Liver (tissue), 9 donors: ENCODE data around the gene TSTD1. TPM values are rescaled to one million over a fixed set of nuclear protein-coding genes. Genes with fewer than 3 reads are reported as not detected.
A peak's percentile ranks its signal among the peaks of the same experiment; 100 is the strongest.
"Not testable (repeated sequence)": the region's sequence is repeated elsewhere in the genome, so short reads cannot be mapped to it uniquely, and the experiment has no call there.

Experiments
- DNase-seq: peaks from one replicate; pipeline ENCODE4 v3.0.0-alpha.2; 2017; ENCODE audit warnings: low spot score
- H3K27ac ChIP-seq, 2 donors: one replicate each; pipeline ENCODE4 v1.7.0; 2013; ENCODE audit warnings: inconsistent platforms in 2 of 2, low read length in 2 of 2, control low read depth in 1 of 2, low read depth in 1 of 2, mild to moderate bottlenecking in 1 of 2
- H3K27me3 ChIP-seq, 4 donors: one replicate each; pipeline versions ENCODE4 v1.6.1 to v1.7.0; 2013; ENCODE audit warnings: low read length in 3 of 4, inconsistent platforms in 1 of 4, mild to moderate bottlenecking in 1 of 4, moderate library complexity in 1 of 4; ENCODE audit not compliant: control insufficient read depth in 4 of 4, insufficient read depth in 4 of 4
- H3K36me3 ChIP-seq, 4 donors: one replicate each; pipeline versions ENCODE4 v1.6.1 to v1.7.0; 2013; ENCODE audit warnings: low read length in 3 of 4, mild to moderate bottlenecking in 3 of 4, low read depth in 1 of 4, moderate library complexity in 1 of 4; ENCODE audit not compliant: control insufficient read depth in 4 of 4, insufficient read depth in 3 of 4
- H3K4me1 ChIP-seq, 4 donors: one replicate each; pipeline versions ENCODE4 v1.6.1 to v1.7.0; 2013; ENCODE audit warnings: low read length in 3 of 4, mild to moderate bottlenecking in 3 of 4, moderate library complexity in 1 of 4; ENCODE audit not compliant: control insufficient read depth in 4 of 4, insufficient read depth in 4 of 4
- H3K4me3 ChIP-seq, 3 donors: one replicate each; pipeline versions ENCODE4 v1.6.1 to v1.7.0; 2013; ENCODE audit warnings: low read length in 3 of 3, control low read depth in 1 of 3, low read depth in 1 of 3, mild to moderate bottlenecking in 1 of 3
- H3K9ac ChIP-seq, 2 donors: one replicate each; pipeline ENCODE4 v1.7.0; 2013; ENCODE audit warnings: low read length in 2 of 2, mild to moderate bottlenecking in 2 of 2, moderate library complexity in 2 of 2, control low read depth in 1 of 2, low read depth in 1 of 2
- H3K9me3 ChIP-seq, 4 donors: one replicate each; pipeline versions ENCODE4 v1.6.1 to v1.7.0; 2013; ENCODE audit warnings: low read length in 3 of 4; ENCODE audit not compliant: control insufficient read depth in 4 of 4
- GABPA ChIP-seq, 2 donors: IDR thresholded peaks in 1 of 2; conservative IDR thresholded peaks in 1 of 2; 2 replicates each; pipeline ENCODE4 v1.6.1; 2016; ENCODE audit warnings: antibody characterized with exemption in 2 of 2, mild to moderate bottlenecking in 1 of 2, moderate library complexity in 1 of 2
- HNF4A ChIP-seq, 2 donors: conservative IDR thresholded peaks; 2 replicates each; pipeline ENCODE4 v1.6.1; 2016; ENCODE audit warnings: antibody characterized with exemption in 2 of 2, mild to moderate bottlenecking in 2 of 2
- NR2F2 ChIP-seq: IDR thresholded peaks from 2 replicates; pipeline ENCODE4 v1.6.1; 2016; ENCODE audit warnings: antibody characterized with exemption
- YY1 ChIP-seq: IDR thresholded peaks from 2 replicates; pipeline ENCODE4 v1.6.1; 2016; ENCODE audit warnings: antibody characterized with exemption, mild to moderate bottlenecking
- WGBS: extraction: QIAGEN DNeasy Blood & Tissue Kit; methylation state at CpG from one replicate; pipeline ENCODE4 v1.1.7; 2013; 5-methylcytosine and 5-hydroxymethylcytosine counted together
- polyA plus RNA-seq, 2 donors: library from polyadenylated mRNA; stranded (reverse) in 1 of 2; unstranded in 1 of 2; fragments of 200-250 nt in 1 of 2; fragments of >200 nt in 1 of 2; fragmentation: Nextera tagmentation in 1 of 2; extraction: Ambion mirVana in 1 of 2; gene quantifications; one replicate each; pipeline versions ENCODE4 v1.2.1 to v1.2.3, GENCODE V29; 2013 to 2015
- total RNA-seq, 2 donors: library from RNA; depleted of rRNA; stranded (reverse); fragments of >200 nt; gene quantifications; one replicate each; pipeline ENCODE4 v1.2.3, GENCODE V29; 2014
- TF ChIP-seq, protein P1 (sequence below): fragments of 150-350 bp; IDR thresholded peaks from 2 replicates; pipeline ENCODE4 v1.5.1; 2017; ENCODE audit warnings: improper control_type of control experiment, low read depth, low read length; ENCODE audit not compliant: missing input control
- donor health status: healthy.
- donor health status: healthy.
- donor health status: healthy.
- donor health status: healthy.
- donor health status: healthy.

TSTD1 gene
- total and polyA plus RNA-seq, 4 donors = 10.9 to 67.5 (median 34.8) TPM

DNA sequence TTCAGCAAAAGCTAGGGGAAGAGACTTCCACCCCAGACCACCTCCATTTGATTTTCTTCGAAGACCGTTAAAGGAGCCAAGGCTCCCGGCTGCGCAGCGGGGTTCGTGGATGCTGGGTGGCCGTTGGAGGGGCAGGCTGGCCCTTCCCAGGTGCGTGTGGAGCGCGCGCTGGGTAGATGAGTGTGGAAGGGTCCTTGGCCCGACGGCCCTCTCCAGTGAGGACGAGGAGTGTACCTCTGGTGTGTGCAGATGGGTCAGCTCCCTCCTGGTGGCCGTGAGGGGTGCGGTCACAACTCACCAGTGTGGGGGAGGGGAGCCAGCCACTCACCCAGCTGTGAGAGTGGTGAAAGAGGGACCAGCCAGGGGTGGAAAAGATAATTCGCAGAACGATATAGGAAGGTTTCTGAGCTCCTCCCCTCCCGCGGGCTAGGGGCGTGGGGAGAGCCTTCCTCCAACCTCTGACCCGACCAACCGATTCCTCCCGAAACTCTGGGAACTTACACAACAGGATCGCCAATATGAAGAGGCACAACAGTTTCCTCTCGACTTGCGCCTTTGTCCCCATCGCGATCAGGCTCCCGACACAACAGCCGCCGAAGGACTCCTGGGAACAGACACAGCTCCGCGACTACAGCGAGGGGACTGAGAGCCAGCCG is 18.1 kb downstream of the TSTD1 start, which contains the start of gene F11R:
Gene F11R, minus strand, starts transcription at position 644 of the 656 bp plus-strand sequence. Its CDS starts 79 bp downstream, at position 565.
- peak within 1 kb of the TSS; percentile 82 to 92 for H3K27ac ChIP-seq
- WGBS = under 1% methylated on average over 36 of the region's 36 CpGs

DNA sequence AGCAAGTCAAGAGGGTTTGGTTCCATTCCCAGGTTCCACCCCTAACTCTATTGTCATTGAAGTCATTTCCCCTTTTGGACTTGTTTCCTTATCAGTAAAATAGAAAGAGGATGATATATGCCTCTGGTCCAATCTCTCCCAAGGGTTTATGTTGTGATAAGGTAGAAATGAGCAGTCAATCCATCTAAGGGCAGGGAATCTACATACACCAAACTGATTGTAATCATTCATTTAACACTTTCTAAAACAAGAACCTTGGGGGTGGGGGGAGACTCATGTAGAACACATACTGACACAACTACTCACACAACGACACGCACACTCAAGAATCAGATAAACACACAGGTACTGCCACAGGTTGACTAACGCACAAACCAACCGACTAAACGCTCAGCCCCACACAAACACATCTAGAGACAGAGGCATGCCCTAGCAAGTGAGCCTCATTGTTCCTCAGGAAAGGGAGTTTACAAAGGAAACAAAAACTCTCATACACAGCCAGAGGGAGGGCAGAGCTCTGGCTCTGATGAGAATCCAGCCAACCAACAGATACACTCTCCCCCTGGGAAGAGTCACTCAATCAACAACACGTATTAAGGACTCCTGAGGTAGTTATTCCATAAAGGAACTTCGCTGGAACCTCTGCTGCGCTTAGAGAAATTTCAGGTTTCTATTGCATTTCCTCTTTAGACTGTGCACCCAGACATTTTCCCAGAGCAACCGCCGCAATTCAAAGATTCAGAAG is 18.8 kb downstream of the TSTD1 start:
- Histone ChIP-seq H3K27ac (peak overlapping the region; percentile 82 to 92), H3K9ac (peak overlapping the region; percentile 67 to 97), H3K4me3 (peak overlapping the region; percentile 62 to 92 (median 74)), H3K36me3 (no peaks in the 10 kb centered on the region), H3K9me3 (no peaks in the 10 kb centered on the region), H3K27me3 (no peaks in the 10 kb centered on the region), H3K4me1 (peaks cover 11 to 32% (median 18%) of the 10 kb centered on the region in 4 donors)
- DNase-seq = no peak
- WGBS = 9% methylated on average over 10 of the region's 10 CpGs
- no peak for TF ChIP-seq YY1
- TF ChIP-seq, protein P1, sequence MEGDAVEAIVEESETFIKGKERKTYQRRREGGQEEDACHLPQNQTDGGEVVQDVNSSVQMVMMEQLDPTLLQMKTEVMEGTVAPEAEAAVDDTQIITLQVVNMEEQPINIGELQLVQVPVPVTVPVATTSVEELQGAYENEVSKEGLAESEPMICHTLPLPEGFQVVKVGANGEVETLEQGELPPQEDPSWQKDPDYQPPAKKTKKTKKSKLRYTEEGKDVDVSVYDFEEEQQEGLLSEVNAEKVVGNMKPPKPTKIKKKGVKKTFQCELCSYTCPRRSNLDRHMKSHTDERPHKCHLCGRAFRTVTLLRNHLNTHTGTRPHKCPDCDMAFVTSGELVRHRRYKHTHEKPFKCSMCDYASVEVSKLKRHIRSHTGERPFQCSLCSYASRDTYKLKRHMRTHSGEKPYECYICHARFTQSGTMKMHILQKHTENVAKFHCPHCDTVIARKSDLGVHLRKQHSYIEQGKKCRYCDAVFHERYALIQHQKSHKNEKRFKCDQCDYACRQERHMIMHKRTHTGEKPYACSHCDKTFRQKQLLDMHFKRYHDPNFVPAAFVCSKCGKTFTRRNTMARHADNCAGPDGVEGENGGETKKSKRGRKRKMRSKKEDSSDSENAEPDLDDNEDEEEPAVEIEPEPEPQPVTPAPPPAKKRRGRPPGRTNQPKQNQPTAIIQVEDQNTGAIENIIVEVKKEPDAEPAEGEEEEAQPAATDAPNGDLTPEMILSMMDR = no peak

More for the DNA sequence above, 18.1 kb downstream of the TSTD1 start, which contains the start of gene F11R:
- H3K4me3 ChIP-seq = peak within 1 kb of the TSS; percentile 62 to 92 (median 74)
- H3K36me3 ChIP-seq = no peaks in the 10 kb centered on the region
- peak; percentile 77 for DNase-seq
- peak within 1 kb of the TSS; percentile 68 to 97 for H3K9ac ChIP-seq
- H3K4me1 ChIP-seq = peaks cover 11 to 32% (median 18%) of the 10 kb centered on the region in 4 donors
- TF ChIP-seq, protein P1 = peak; percentile 24
- TF ChIP-seq HNF4A (conservative IDR thresholded peaks at IDR 0.05) = peak in 1 of 2 donors; percentile 3
- no peak for TF ChIP-seq NR2F2
- H3K27me3 ChIP-seq = no peaks in the 10 kb centered on the region
- no peaks in the 10 kb centered on the region for H3K9me3 ChIP-seq

DNA sequence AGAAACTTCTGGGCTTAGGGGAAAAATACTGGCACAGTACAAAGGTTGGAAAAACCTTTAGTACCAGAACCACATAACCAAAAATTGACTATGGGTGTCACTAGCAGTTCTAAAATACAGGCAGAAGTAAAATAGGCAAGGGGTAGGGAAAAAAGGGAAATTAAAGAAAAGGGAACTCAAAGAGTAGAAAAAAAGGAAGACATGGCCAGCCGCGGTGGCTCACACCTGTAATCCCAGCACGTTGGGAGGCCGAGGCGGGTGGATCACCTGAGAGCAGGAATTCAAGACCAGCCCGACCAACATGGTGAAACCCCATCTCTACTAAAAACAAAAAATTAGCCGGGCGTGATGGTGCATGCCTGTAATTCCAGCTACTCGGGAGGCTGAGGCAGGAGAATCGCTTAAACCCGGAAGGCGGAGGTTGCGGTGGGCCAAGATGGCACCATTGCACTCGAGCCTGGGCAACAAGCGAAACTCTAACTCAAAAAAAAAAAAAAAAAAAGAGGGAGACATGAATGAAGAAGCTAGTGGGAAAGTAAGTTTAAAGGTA is 19.6 kb downstream of the TSTD1 start:
- 88% methylated on average over 15 of the region's 15 CpGs for WGBS

DNA sequence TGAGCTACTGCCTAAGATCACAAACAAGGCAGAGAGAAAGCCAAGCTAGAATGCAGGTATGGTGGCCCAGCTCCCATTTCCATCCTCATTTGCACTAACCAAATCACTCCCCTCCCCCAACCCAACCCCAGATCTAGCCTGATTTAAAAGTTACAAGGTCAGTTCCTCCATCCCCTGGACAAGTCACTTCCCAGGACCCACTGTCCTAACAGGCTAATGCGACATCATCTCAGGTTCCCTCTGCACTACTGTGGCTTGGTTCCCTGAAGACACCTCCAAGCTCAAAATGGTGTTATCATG is 20.2 kb downstream of the TSTD1 start:
- Histone ChIP-seq H3K27ac (peak overlapping the region; percentile 82 to 92), H3K9ac (peak overlapping the region in 1 of 2 donors; percentile 33), H3K9me3 (no peaks in the 10 kb centered on the region), H3K36me3 (no peaks in the 10 kb centered on the region), H3K4me3 (peak overlapping the region in 1 of 3 donors; percentile 16), H3K27me3 (no peaks in the 10 kb centered on the region), H3K4me1 (peaks cover 11 to 37% (median 18%) of the 10 kb centered on the region in 4 donors)
- TF ChIP-seq GABPA (IDR thresholded peaks at IDR 0.05 in 1 of 2, conservative IDR thresholded peaks at IDR 0.05 in 1 of 2) (no peak), YY1 (peak; percentile 0)
- DNase-seq = no peak
- 95% methylated on average over 1 of the region's 1 CpG for WGBS

More for the DNA sequence above, 19.6 kb downstream of the TSTD1 start:
- not testable (repeated sequence) for DNase-seq, H3K27me3 ChIP-seq, H3K36me3 ChIP-seq, H3K9me3 ChIP-seq
- peak overlapping the region; percentile 82 to 92 for H3K27ac ChIP-seq
- H3K4me1 ChIP-seq = peaks cover 11 to 36% (median 18%) of the 10 kb centered on the region in 4 donors
- peak overlapping the region in 2 of 3 donors; percentile 74 to 92 for H3K4me3 ChIP-seq
- peak in 1 of 2 donors; percentile 12 for TF ChIP-seq HNF4A (conservative IDR thresholded peaks at IDR 0.05)
- peak overlapping the region in 1 of 2 donors; percentile 27 for H3K9ac ChIP-seq
